Middle frontal gyrus (tissue), 1 donor: Measurements from ENCODE around the gene ZNF594.
"Not testable (repeated sequence)": the region's sequence is repeated elsewhere in the genome, so short reads cannot be mapped to it uniquely, and the experiment has no call there.

Source experiments
- DNase-seq: peaks from one replicate; pipeline ENCODE4 v3.0.0-alpha.2; 2015; ENCODE audit warnings: low spot score; ENCODE audit errors: extremely low spot score

The ZNF594 gene

DNA sequence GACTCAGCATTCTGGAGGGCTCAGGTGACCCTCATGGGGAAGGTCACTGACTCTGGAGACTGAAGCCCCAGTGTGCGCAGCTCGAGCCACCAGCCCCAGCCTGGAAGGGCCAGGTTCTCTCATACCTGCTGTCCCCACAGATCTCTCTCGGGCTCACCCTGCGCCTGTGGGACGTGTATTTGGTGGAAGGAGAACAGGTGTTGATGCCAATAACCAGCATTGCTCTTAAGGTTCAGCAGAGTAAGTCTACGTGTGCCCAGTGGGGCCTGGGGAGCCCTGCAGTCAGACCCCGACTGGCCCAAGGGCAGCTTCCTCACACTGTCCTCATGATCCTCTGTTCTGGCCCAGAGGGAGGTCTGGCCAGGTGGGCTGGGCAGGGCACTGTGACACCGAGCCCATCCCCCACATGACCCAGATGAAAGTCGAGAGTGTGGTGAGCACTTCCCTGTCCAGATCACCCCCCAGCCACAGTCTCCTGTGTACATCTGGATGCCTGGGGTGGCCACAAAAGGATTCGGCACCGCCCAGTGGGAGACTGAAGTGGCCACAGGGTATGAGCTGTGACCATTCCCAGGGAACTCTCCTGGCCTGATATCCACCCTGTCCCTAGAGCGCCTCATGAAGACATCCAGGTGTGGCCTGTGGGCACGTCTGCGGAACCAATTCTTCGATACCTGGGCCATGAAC, 54.0 kb downstream of the ZNF594 start:
- not testable (repeated sequence) for DNase-seq

DNA sequence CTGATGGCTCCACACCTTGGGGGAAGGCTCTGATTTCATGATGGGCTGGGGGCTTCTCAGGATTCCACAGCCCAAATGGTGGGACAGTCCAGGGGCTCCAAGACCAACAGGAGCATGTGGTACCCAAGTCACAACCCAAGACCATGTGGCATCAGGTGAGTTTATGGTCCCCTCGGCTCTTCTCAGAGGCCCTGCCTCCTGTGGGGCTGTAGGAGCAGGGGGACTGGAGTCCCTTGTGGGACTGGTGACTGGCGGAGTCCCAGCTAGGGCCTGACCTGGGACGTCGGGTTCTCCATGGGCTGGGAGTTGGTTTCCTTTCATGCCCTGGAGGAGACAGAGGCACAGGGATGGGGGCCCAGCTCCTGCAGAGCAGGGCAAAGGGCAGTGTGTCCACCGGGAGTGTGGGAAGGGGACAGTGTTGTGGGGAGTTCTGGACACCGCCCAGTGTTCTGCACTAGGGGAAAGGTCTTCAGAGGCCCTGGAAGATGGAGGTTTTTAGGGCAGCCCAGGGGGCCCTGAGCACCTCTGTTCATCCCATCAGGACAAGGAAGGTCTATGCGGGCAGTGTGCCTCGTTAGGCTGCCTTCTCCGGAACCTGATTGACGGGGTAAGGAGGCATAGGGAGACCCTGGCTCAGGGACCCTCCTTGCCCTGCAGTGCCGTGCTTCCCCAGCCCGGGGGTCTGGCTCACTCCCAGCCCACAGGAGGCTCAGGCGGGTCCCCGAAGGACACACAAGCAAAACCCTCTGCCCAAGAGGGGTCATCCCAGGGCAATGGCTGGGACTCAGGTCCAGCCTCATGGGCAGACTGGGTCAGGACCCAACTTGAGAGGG, 54.9 kb downstream of the ZNF594 start:
- DNase-seq: not testable (repeated sequence)

DNA sequence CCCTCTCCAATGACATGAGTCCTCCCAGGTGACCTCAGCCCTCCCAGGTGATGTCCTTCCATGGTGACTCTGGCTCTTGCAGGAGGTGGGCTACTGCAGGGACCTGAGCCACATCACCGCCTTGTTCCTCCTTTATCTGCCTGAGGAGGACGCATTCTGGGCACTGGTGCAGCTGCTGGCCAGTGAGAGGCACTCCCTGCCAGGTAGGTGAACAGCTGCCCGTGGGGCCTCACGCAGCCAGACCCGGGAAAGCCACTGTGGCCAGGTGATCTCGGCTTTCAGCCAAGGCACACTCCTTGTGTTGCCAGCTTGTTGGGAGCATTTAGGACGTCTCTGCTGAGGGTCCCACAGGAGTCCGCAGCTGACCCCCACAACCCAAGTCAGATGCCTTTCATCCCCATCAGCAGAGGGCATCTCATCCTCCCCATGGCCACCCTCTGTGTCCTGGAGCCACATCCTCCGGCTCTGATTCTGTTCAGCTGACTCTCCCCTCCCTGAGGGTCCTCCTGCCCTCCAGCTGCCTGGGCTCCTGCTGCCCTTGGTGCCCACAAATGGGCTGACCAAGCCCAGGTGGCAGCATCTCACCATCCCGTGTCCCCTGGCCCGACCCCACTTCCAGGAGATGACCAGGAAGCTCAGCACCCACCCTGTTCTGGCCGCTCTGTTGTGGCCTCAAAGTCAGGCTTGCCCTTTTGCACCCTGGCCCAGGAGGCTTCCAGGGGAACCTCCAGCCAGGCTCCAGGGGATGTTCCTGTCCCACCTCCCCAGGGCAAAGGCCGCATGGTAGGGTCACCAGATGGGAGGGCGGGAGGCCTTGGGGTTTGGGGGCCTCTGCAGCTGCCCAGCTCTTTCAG, 55.7 kb downstream of the ZNF594 start:
- no peak for DNase-seq

DNA sequence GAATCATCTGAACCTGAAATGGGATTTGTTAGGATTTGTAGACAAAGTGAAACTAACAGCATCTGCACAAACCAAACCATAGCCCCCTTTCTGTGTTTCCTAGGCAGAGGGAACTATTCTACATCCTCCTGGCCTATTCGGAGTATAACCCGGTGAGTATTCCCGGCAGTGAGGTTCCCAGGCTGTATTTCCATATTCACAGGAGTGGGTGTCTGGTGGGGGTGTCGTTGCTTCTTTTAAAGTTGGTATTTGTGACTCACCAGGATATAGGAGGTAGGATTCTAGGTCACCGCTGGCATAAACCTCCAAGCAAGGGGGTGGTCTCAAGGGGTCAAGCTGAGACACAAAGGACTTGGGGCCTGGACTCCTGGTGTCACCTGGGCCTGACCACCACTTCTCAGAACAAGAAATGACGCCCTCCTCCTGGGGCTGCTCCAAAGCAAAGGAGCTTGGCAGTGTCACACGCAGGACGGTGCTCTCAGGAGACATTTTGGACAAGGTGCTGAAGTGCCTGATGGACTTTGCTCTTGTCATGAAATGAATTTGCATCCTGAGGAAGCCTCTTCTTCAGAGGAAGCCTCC, 56.4 kb downstream of the ZNF594 start:
- DNase-seq: not testable (repeated sequence)

DNA sequence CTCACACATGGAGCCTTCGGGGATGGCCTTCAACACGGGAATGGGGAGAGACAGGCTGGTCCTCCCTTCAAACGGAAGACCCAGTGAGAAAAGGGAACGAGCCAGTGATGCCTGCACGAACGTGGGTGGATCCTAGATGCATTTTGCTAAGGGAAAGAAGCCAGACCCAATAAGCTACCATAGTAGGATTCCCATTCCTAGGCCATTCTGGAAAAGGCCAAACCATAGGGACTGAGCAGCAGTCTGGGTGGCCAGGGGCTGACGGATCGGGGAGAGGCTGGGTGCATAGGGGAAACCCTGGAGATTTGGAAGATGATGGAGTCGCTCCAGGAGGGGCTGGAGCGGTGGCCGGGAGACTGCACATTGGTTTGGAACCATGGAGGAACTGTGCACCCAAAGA, 57.1 kb downstream of the ZNF594 start:
- not testable (repeated sequence) for DNase-seq

DNA sequence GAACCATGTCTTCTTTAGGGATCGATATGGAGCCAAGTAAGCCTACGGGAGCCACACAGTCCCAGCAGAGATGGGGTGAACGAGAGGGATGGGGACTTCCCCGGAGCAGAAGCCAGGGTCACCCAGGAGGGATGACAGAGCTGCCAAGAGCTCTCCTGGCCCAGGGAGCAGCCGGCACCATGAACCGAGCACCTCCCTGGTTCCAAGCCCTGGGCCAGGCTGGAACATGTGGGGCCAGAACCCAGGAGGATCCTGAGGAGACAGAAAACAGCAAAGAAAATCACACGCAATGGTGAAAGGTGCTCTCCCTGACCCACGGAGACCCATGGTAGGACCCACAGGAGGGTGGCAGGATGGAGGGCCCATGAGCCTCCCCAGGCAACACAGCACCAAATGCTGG, 57.7 kb downstream of the ZNF594 start:
- not testable (repeated sequence) for DNase-seq

DNA sequence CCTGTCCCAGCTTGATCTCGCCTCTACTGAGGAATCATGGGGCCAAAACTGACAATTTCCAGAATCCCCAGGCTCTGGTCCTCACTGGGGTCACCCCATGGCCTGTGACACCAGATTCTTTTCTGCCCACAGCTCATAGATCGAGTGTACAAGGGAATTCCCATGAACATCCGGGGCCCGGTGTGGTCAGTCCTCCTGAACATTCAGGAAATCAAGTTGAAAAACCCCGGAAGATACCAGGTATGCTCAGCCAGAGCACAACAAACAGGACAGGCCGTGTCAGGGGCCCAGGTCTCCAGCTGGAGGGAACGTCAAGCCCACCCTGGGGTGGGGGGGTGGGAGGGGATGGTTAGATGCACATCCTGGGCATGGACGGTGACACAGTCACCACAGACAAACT, 58.4 kb downstream of the ZNF594 start:
- no peak for DNase-seq

DNA sequence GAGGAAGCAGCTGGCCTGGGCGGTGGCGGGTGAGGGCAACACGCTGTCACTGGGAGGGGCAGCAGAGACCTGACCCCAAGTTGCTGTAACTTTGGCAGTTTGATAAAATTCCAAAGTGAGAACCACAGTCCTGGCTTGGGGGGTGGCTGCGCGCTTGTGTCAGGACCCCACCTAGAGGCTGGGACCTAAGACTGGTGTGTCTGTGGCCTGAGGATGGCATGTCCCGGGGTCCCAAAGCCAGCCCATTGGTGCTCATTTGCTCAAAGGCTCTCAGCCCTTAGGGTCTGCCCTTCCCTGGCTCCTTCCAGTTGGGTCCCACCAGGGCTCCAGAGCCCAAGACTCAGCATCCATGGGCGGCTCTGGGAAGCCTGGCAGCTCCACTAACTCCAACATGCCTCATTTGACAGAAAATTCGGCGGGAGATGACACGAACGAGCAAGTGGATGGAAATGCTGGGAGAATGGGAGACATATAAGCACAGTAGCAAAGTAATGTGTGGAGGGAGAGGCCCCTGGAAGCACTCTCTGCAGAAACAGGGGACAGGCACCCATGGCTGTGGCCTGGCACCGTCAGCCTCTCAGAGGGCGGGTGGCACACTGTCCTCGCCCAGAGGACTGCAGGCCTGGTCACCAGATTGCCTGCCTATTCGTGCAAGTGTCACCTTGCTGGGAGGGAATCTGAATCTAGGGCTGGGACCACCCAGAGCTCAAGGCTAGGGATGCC, 59.0 kb downstream of the ZNF594 start:
- DNase-seq: not testable (repeated sequence)

DNA sequence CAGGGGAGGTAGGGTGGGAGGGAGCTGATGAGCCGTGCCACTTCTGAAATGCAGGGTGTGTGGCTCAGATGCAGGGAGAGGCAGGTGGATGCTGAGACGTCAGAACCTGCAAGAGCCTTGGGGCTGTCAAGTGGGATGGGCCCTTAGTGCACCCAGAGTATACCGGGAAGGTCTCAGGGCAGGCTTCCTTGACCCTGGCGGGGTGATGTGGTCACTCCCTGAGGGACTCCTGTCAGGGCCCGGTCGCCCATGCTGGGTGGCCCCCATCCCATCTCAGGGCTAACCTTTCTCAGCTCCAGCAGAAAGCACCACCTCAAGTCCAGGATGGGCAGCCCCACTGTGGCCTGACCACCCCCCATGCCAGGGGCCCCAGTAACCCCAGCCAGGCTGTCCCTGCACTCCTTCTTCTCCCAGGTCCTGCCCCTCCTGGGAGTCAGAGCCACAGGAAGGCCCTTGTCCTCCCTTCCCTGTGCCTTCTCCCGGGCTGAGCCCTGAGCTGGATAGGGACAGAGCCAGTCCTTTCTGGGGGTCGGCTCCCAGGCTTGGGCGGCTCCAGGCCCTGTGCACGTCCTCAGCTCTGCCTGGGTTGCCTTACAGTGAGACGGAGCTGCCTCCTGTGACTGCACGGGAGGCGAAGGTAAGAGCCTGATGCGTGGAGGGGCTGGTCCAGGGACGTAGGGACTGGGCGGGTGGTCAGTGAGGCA, 59.7 kb downstream of the ZNF594 start:
- DNase-seq: not testable (repeated sequence)

DNA sequence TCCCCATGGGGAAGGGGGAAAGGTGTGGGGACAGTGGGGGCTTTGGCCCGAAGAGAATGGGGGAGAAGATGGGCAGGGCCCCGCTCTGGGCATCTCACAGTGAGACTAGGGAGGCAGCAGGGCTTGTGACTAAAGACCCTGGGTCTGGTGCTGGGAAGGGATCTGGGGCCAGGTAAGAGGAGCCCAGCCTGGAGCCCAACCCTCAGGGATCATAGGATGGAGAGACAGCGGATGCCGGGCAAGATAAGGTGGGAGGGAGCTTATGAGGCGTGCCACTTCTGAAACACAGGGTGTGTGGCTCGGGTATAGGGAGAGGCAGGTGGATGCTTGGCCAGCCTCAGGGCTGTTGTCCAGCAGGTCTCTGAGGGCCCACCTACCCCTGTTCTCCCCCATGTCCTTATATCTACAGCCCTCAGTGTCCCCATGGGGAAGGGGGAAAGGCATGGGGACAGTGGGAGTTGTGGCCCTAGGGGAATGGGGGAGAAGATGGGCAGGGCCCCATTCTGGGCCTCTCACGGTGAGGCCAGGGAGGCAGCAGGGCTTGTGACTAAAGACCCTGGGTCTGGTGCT, 60.4 kb downstream of the ZNF594 start:
- DNase-seq: no peak

DNA sequence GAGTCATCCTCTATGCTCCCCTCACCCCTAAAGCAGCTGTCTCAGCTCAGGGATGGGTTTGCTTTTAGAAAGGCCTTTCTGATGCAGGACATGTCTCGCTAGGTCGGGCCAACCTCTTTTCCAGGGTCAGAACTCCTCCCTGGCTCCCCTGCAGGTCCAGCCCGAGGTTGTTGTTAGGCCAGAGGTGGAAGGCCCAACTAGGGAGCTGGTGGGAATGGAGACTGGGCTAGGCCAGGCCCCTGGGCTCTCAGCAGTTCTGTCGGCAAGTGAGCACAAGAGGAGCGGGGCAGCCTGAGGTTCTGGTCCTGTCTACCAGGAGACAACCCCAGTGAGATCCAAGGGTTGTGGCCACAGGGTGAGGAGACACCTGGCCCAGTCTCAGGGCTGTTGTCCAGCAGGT, 61.0 kb downstream of the ZNF594 start:
- not testable (repeated sequence) for DNase-seq

DNA sequence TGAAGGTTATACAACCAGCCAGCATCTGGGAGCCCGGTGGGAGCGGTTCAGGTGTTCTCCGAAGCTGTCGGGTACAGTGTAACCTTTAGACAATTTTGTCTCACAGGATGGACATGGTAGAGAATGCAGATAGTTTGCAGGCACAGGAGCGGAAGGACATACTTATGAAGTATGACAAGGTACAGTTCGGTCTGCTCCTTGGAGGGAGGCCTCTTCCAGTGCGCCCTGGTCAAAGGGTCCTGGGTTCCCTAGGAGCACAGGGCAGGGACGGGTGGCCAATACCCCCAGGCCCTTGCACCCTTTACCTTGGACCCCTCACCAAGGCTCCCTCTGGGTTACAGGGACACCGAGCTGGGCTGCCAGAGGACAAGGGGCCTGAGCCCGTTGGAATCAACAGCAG, 61.4 kb downstream of the ZNF594 start:
- not testable (repeated sequence) for DNase-seq

DNA sequence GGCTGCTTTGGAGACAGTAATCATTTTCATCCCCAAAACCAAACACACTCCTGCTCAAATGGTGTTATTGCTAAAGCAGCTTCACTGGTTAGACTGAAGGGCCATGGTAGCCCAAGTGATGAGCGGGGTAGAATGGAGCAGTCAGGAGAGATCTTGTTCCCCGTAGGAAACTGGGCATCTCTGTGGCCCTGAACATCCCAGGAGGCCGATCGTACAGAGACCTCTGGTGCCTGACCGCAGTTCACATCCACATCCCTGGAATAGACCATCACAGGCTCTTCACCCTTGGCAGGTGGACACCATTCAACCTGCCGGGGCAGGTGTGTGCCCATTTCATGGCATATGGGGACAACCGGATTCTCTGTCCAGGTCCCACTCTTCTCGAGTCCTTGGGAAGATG, 61.9 kb downstream of the ZNF594 start:
- not testable (repeated sequence) for DNase-seq
